HL-60 (cell line): ENCODE data around the gene ANKH.

Experiments used
- DNase-seq, 2 experiments: peaks; one replicate each; pipeline ENCODE4 v3.0.0-alpha.2; 2010 to 2020; ENCODE audit warnings: low read depth in 1 of 2, low spot score in 1 of 2
- H3K27ac ChIP-seq: fragments of 250-450 bp; sonication (Bioruptor Pico); replicated peaks from 2 replicates; pipeline ENCODE4 v1.5.1; 2020; ENCODE audit warnings: mild to moderate bottlenecking, moderate library complexity
- H3K27me3 ChIP-seq: fragments of 250-450 bp; sonication (Bioruptor Pico); 2 replicates; pipeline ENCODE4 v1.5.1; 2021; ENCODE audit warnings: mild to moderate bottlenecking, moderate library complexity; ENCODE audit not compliant: insufficient read depth, poor library complexity, severe bottlenecking
- H3K4me3 ChIP-seq: replicated peaks from 2 replicates; pipeline ENCODE4 v1.5.1; 2011; ENCODE audit warnings: mild to moderate bottlenecking, control low read depth, low read length; ENCODE audit not compliant: insufficient read depth
- CTCF ChIP-seq: IDR thresholded peaks from one replicate; pipeline ENCODE4 v1.5.1; 2011; ENCODE audit warnings: low read length, control low read depth, inconsistent platforms; ENCODE audit not compliant: insufficient read depth
- GABPA ChIP-seq: IDR thresholded peaks from 2 replicates; pipeline ENCODE4 v1.6.1; 2012; ENCODE audit warnings: low read depth
- POLR2AphosphoS5 ChIP-seq: IDR thresholded peaks from 2 replicates; pipeline ENCODE4 v1.6.1; 2012; ENCODE audit warnings: low read depth
- REST ChIP-seq: IDR thresholded peaks from 2 replicates; pipeline ENCODE4 v1.6.1; 2012; ENCODE audit warnings: low read depth; ENCODE audit not compliant: insufficient replicate concordance
- SPI1 ChIP-seq: IDR thresholded peaks from 2 replicates; pipeline ENCODE4 v1.6.1; 2012; ENCODE audit warnings: low read depth, mild to moderate bottlenecking, borderline replicate concordance

ANKH gene

GRCh38 chr5:14851999-14852526, 19.5 kb downstream of the ANKH start:
- TF ChIP-seq POLR2AphosphoS5 (no peak), SPI1 (no peak), GABPA (no peak), REST (no peak), CTCF (no peak)
- Histone ChIP-seq H3K27ac (no peak overlapping the region), H3K27me3 (no peaks in the 10 kb centered on the region), H3K4me3 (no peak overlapping the region)
- no peak for DNase-seq

GRCh38 chr5:14851597-14851996, 20.0 kb downstream of the ANKH start:
- Histone ChIP-seq H3K4me3 (no peak overlapping the region), H3K27me3 (no peaks in the 10 kb centered on the region), H3K27ac (no peak overlapping the region)
- DNase-seq, result no peak
- TF ChIP-seq REST, result no peak
- TF ChIP-seq CTCF, result no peak
- no peak for TF ChIP-seq SPI1
- TF ChIP-seq POLR2AphosphoS5, result no peak
- no peak for TF ChIP-seq GABPA

- H3K27ac ChIP-seq, result no peak overlapping the region
- no peak for DNase-seq
- TF ChIP-seq POLR2AphosphoS5 (no peak), SPI1 (no peak), GABPA (no peak), CTCF (no peak), REST (no peak)
- no peak overlapping the region for H3K4me3 ChIP-seq
- no peaks in the 10 kb centered on the region for H3K27me3 ChIP-seq
Measured at GRCh38 chr5:14851050-14851419, 20.5 kb downstream of the ANKH start.
